Caco-2 (cell line): ENCODE measurements around the gene FAM9A. TPM values are rescaled to one million over a fixed set of nuclear protein-coding genes. Genes with fewer than 3 reads are reported as not detected.

Source experiments
- BruUV-seq: library from RNA; stranded (reverse); fragments of 400-500 nt; replicated peaks from 2 replicates; lab custom pipeline; 2021; lab: Mats Ljungman, UMichigan
- CTCF ChIA-PET: fragments of 300-600 bp; sonication (Branson Sonifier 250); formaldehyde crosslinking; loops from one replicate; lab custom pipeline; 2022; ENCODE audit warnings: antibody characterized with exemption; lab: Charles Lee
- POLR2A ChIA-PET: fragments of 300-600 bp; sonication (Branson Sonifier 250); formaldehyde crosslinking; loops from one replicate; lab custom pipeline; 2022; ENCODE audit warnings: antibody characterized with exemption; lab: Charles Lee
- DNase-seq, 2 experiments: peaks; one replicate each; pipeline versions ENCODE4 v3.0.0 to v3.0.0-alpha.2; 2020 to 2022
- H3K27me3 ChIP-seq: replicated peaks from 2 replicates; pipeline ENCODE4 v1.6.0; 2011; ENCODE audit warnings: low read length; ENCODE audit not compliant: control insufficient read depth, insufficient read depth
- H3K36me3 ChIP-seq: 2 replicates; pipeline ENCODE4 v1.5.1; 2011; ENCODE audit warnings: low read length; ENCODE audit not compliant: control insufficient read depth, insufficient read depth
- H3K4me1 ChIP-seq: fragments of 250-450 bp; sonication (Bioruptor Pico); 2 replicates; pipeline ENCODE4 v1.5.1; 2020; ENCODE audit warnings: mild to moderate bottlenecking
- H3K4me3 ChIP-seq: 2 replicates; pipeline ENCODE4 v1.5.1; 2011; ENCODE audit warnings: low read depth, mild to moderate bottlenecking, control low read depth, low read length
- H3K9me3 ChIP-seq: fragments of 250-450 bp; sonication (Bioruptor Pico); 2 replicates; pipeline ENCODE4 v1.5.1; 2020; ENCODE audit warnings: mild to moderate bottlenecking, moderate library complexity
- H3K27ac Mint-ChIP-seq: one replicate; pipeline ENCODE4 v1.8.0; 2022; ENCODE audit warnings: mixed read lengths; ENCODE audit not compliant: unreplicated experiment
- H3K27me3 Mint-ChIP-seq: one replicate; pipeline ENCODE4 v1.8.0; 2022; ENCODE audit warnings: mixed read lengths; ENCODE audit not compliant: insufficient read depth, unreplicated experiment
- H3K36me3 Mint-ChIP-seq: one replicate; pipeline ENCODE4 v1.8.0; 2022; ENCODE audit warnings: mild to moderate bottlenecking, mixed read lengths; ENCODE audit not compliant: insufficient read depth, unreplicated experiment
- H3K4me1 Mint-ChIP-seq: one replicate; pipeline ENCODE4 v1.8.0; 2022; ENCODE audit warnings: low read depth, mixed read lengths; ENCODE audit not compliant: unreplicated experiment
- H3K4me3 Mint-ChIP-seq: one replicate; pipeline ENCODE4 v1.8.0; 2022; ENCODE audit warnings: mild to moderate bottlenecking, moderate library complexity, mixed read lengths; ENCODE audit not compliant: unreplicated experiment
- H3K9me3 Mint-ChIP-seq: one replicate; pipeline ENCODE4 v1.8.0; 2022; ENCODE audit warnings: mixed read lengths; ENCODE audit not compliant: unreplicated experiment
- CTCF ChIP-seq, 2 experiments: fragments of 200-600 bp in 1 of 2; IDR thresholded peaks; 1 replicate in 1 of 2; 2 replicates in 1 of 2; pipeline versions ENCODE4 v1.5.1 to v1.8.0; 2011 to 2022; ENCODE audit warnings: antibody characterized with exemption in 1 of 2, control low read depth in 1 of 2, inconsistent platforms in 1 of 2, low read depth in 1 of 2, low read length in 1 of 2, mild to moderate bottlenecking in 1 of 2, moderate library complexity in 1 of 2; ENCODE audit not compliant: insufficient read depth in 1 of 2, severe bottlenecking in 1 of 2, unreplicated experiment in 1 of 2
- intact Hi-C: fragments of 100-400 bp; cut with micrococcal nuclease; formaldehyde crosslinking; loops from one replicate; pipeline ENCODE4 v1.10.0; 2022; ENCODE audit not compliant: unreplicated experiment
- total RNA-seq: library from RNA; stranded (reverse); gene quantifications from 2 replicates; pipeline ENCODE4 v1.2.3, GENCODE V29; 2022

FAM9A gene
- total RNA-seq, 1 experiment from 2014 or later, result not detected

- CTCF ChIA-PET, result no interaction called here
- no peak for TF ChIP-seq CTCF (IDR thresholded peaks at IDR 0.05; ENCODE audit: insufficient read depth in 1 of 2, low read depth in 1 of 2, low read length in 1 of 2, severe bottlenecking in 1 of 2, unreplicated experiment in 1 of 2)
- H3K4me1 ChIP-seq, result no peaks in the 10 kb centered on the region
- no TSS peak for BruUV-seq
- Mint-ChIP-seq H3K36me3 (no peaks in the 10 kb centered on the region), H3K27ac (no peak overlapping the region), H3K4me3 (no peak overlapping the region), H3K9me3 (no peaks in the 10 kb centered on the region), H3K27me3 (peaks cover 8% of the 10 kb centered on the region), H3K4me1 (no peaks in the 10 kb centered on the region)
- no peak overlapping the region for H3K4me3 ChIP-seq
- H3K9me3 ChIP-seq, result no peaks in the 10 kb centered on the region
- intact Hi-C loops, result no loop called here
- POLR2A ChIA-PET, result no interaction called here
- H3K36me3 ChIP-seq, result no peaks in the 10 kb centered on the region
- DNase-seq, result no peak
- no peaks in the 10 kb centered on the region for H3K27me3 ChIP-seq
Observed at GRCh38 chrX:8741981-8742380, 59.2 kb downstream of the FAM9A start.

Other genes with a start within 250 kb of the FAM9A start
- gene ANOS1, start 69.2 kb downstream of the FAM9A start, total RNA-seq, result 0.81 and 0.91 TPM in 2 replicates
- not detected in 2 replicates for gene FAM9B, start 232.7 kb upstream of the FAM9A start, total RNA-seq